Karpas-422 (cell line): Measurements from ENCODE around the gene EXOC6. TPM values are rescaled to one million over a fixed set of nuclear protein-coding genes. Genes with fewer than 3 reads are reported as not detected.

ENCODE experiments used
- DNase-seq: peaks from one replicate; pipeline ENCODE4 v3.0.0-alpha.2; 2015
- H2AFZ ChIP-seq: fragments of 200-600 bp; sonication (generic); 2 replicates; pipeline ENCODE4 v1.6.1; 2014; ENCODE audit warnings: antibody characterized with exemption, low read length, mixed read lengths
- H3K27ac ChIP-seq: fragments of 200-600 bp; sonication (generic); 2 replicates; pipeline ENCODE4 v1.5.1; 2014; ENCODE audit warnings: mild to moderate bottlenecking, low read length, moderate library complexity
- H3K27me3 ChIP-seq: fragments of 200-600 bp; sonication (generic); 2 replicates; pipeline ENCODE4 v1.6.1; 2014; ENCODE audit warnings: low read length, mixed read lengths
- H3K36me3 ChIP-seq: fragments of 200-600 bp; sonication (generic); 2 replicates; pipeline ENCODE4 v1.6.1; 2014; ENCODE audit warnings: low read length, mixed read lengths; ENCODE audit not compliant: insufficient read depth
- H3K4me1 ChIP-seq: fragments of 200-600 bp; sonication (generic); 2 replicates; pipeline ENCODE4 v1.6.1; 2014; ENCODE audit warnings: mild to moderate bottlenecking, low read length, mixed read lengths
- H3K4me2 ChIP-seq: fragments of 200-600 bp; sonication (generic); 2 replicates; pipeline ENCODE4 v1.6.1; 2014; ENCODE audit warnings: low read length, low read depth, mild to moderate bottlenecking; ENCODE audit not compliant: poor library complexity, severe bottlenecking
- H3K4me3 ChIP-seq: fragments of 200-600 bp; sonication (generic); 2 replicates; pipeline ENCODE4 v1.5.1; 2014; ENCODE audit warnings: mild to moderate bottlenecking, antibody characterized with exemption, low read length, mixed read lengths
- H3K79me2 ChIP-seq: fragments of 200-600 bp; sonication (generic); 2 replicates; pipeline ENCODE4 v1.6.1; 2014; ENCODE audit warnings: mild to moderate bottlenecking, low read length, mixed read lengths
- H3K9ac ChIP-seq: fragments of 200-600 bp; sonication (generic); 2 replicates; pipeline ENCODE4 v1.6.0; 2014; ENCODE audit warnings: low read length
- H3K9me2 ChIP-seq: fragments of 200-600 bp; sonication (generic), shearing (Covaris generic); replicated peaks from 2 replicates; pipeline ENCODE4 v1.6.0; 2014; ENCODE audit warnings: mild to moderate bottlenecking, low read length, moderate library complexity; ENCODE audit not compliant: insufficient read depth
- H3K9me3 ChIP-seq: fragments of 300-700, 200-600 bp; sonication (generic); 2 replicates; pipeline ENCODE4 v1.6.1; 2014; ENCODE audit warnings: low read length, mixed read lengths
- H4K20me1 ChIP-seq: fragments of 200-600 bp; sonication (generic); 2 replicates; pipeline ENCODE4 v1.6.1; 2014; ENCODE audit warnings: mild to moderate bottlenecking, antibody characterized with exemption, low read length, low read depth; ENCODE audit not compliant: insufficient read depth
- total RNA-seq: library from RNA; depleted of rRNA; stranded (reverse); fragments of >200 nt; shearing (Covaris generic); gene quantifications from 2 replicates; pipeline ENCODE4 v1.2.3, GENCODE V29; 2014; ENCODE audit warnings: low replicate concordance

EXOC6 gene
- total RNA-seq, 1 experiment from 2014 or later: 18.0 TPM

GRCh38 chr10:92873029-92873428 is 24.7 kb downstream of the EXOC6 start:
- H3K9me2 ChIP-seq: no peaks in the 10 kb centered on the region
- no peaks in the 10 kb centered on the region for H3K27me3 ChIP-seq
- no peak overlapping the region for H3K9ac ChIP-seq

DNA sequence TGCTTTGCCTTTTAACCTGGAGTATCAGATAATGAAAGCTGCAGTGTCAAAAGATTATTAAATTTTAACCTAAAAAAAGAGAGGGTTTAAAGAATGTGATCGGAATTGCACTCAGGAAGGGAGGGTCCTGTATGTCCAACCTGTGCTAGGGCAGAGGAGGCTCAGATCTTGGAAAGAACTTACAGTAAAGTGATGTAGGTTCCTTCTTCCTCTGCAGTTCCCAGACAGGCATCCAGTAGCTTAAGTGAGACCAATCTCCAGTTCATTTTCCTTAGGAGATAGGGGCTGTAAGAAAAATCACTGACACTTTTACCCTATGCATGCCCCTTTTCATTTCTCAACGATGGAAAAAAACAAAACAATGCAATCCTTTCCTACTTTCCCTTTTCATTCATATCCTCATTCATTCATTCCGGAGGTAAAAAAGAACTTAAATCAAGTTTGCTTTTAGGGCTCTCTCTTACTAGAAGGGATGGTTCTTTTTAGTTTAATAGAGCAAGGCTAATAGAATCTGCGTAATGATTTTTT is 28.3 kb downstream of the EXOC6 start:
- H3K4me2 ChIP-seq: no peak overlapping the region
- no peak overlapping the region for H2AFZ ChIP-seq
- H3K36me3 ChIP-seq: no peaks in the 10 kb centered on the region
- no peak overlapping the region for H3K9ac ChIP-seq
- no peaks in the 10 kb centered on the region for H3K27me3 ChIP-seq
- H3K79me2 ChIP-seq: no peaks in the 10 kb centered on the region
- no peaks in the 10 kb centered on the region for H4K20me1 ChIP-seq
- H3K9me3 ChIP-seq: no peaks in the 10 kb centered on the region
- DNase-seq: no peak
- peaks cover 4% of the 10 kb centered on the region; the same call in 1 of the 2 replicates for H3K4me1 ChIP-seq
- no peaks in the 10 kb centered on the region for H3K9me2 ChIP-seq
- H3K27ac ChIP-seq: no peak overlapping the region
- H3K4me3 ChIP-seq: no peak overlapping the region

More at GRCh38 chr10:92873029-92873428, 24.7 kb downstream of the EXOC6 start:
- Histone ChIP-seq H3K79me2 (no peaks in the 10 kb centered on the region), H3K4me3 (no peak overlapping the region), H3K27ac (no peak overlapping the region), H2AFZ (no peak overlapping the region), H4K20me1 (no peaks in the 10 kb centered on the region), H3K4me1 (no peaks in the 10 kb centered on the region), H3K4me2 (no peak overlapping the region), H3K9me3 (no peaks in the 10 kb centered on the region), H3K36me3 (no peaks in the 10 kb centered on the region)
- DNase-seq: no peak

GRCh38 chr10:92880233-92880861 is 32.0 kb downstream of the EXOC6 start:
- Histone ChIP-seq H3K79me2 (no peaks in the 10 kb centered on the region), H3K9me3 (no peaks in the 10 kb centered on the region), H3K4me1 (peaks cover 9% of the 10 kb centered on the region; the same call in 1 of the 2 replicates), H2AFZ (no peak overlapping the region), H3K27me3 (no peaks in the 10 kb centered on the region), H3K9ac (no peak overlapping the region), H4K20me1 (no peaks in the 10 kb centered on the region), H3K4me3 (no peak overlapping the region), H3K9me2 (no peaks in the 10 kb centered on the region), H3K36me3 (no peaks in the 10 kb centered on the region), H3K4me2 (peak overlapping the region; percentile 38), H3K27ac (no peak overlapping the region)
- DNase-seq: peak; percentile 69

- Histone ChIP-seq H3K27me3 (no peaks in the 10 kb centered on the region), H3K4me1 (peaks cover 9% of the 10 kb centered on the region; the same call in 1 of the 2 replicates), H3K9ac (no peak overlapping the region), H3K9me2 (no peaks in the 10 kb centered on the region), H3K9me3 (no peaks in the 10 kb centered on the region), H3K4me3 (no peak overlapping the region), H3K4me2 (no peak overlapping the region), H4K20me1 (no peaks in the 10 kb centered on the region), H3K36me3 (no peaks in the 10 kb centered on the region), H3K79me2 (no peaks in the 10 kb centered on the region), H3K27ac (no peak overlapping the region), H2AFZ (no peak overlapping the region)
- DNase-seq: no peak
These were observed 32.6 kb downstream of the EXOC6 start for GRCh38 chr10:92880917-92881316.

DNA sequence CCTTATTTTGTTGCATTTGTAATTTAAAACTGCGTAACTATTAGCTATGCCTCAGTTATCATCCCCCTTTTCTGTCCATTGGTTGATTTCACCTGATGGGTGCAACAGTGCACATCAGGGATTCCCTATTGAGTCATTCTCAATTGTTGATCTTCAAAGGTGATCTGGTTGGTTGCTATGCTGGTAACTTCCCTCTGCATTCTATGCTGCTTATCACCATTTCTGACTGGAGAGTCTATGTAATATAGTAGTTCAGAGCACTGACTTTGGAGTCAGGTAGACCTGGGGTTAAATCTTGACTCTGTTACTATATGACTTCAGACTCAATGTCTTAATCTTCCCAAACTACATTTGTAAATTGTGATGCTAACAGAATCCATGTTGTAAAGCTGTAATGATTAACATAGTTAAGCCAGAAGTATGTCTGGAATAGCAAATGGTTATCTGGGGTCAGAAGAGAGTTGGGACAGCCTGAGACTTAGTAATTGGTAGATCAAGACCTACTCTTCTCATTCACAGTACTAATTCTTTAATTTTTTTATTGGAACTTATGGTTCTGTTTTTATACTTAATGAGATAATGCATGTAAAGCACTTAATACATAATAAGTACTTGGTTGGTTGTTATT is 38.1 kb downstream of the EXOC6 start:
- H3K27me3 ChIP-seq: no peaks in the 10 kb centered on the region
- H3K9ac ChIP-seq: no peak overlapping the region
- DNase-seq: no peak
- H3K27ac ChIP-seq: no peak overlapping the region
- peaks cover 15% of the 10 kb centered on the region; the same call in 1 of the 2 replicates for H3K79me2 ChIP-seq
- H3K4me3 ChIP-seq: no peak overlapping the region
- H2AFZ ChIP-seq: no peak overlapping the region
- H3K4me1 ChIP-seq: peaks cover 6% of the 10 kb centered on the region; the same call in 1 of the 2 replicates
- H3K9me3 ChIP-seq: no peaks in the 10 kb centered on the region
- no peaks in the 10 kb centered on the region for H3K9me2 ChIP-seq
- H4K20me1 ChIP-seq: no peaks in the 10 kb centered on the region
- H3K4me2 ChIP-seq: no peak overlapping the region
- H3K36me3 ChIP-seq: no peaks in the 10 kb centered on the region

DNA sequence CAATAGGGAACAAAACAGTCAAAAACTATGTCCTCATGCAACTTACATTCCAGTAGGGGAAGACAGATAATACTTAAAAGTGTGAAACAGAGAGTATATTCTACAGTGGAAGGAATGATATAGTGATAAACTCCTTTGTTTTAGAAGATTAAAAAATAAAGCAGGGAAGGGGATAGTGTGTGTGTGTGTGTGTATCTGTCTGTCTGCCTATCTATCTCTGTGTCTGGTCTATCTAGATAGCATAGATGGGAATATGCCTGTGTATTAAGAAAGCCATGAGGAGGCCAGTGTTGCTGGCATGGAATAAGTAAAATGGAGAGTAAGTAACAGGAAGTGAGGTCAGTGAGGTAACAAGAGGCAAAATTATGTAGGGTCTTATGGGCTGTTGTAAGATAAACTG is 42.2 kb downstream of the EXOC6 start:
- Histone ChIP-seq H4K20me1 (no peaks in the 10 kb centered on the region), H3K9me3 (no peaks in the 10 kb centered on the region), H3K27me3 (no peaks in the 10 kb centered on the region), H2AFZ (no peak overlapping the region), H3K4me1 (peaks cover 22% of the 10 kb centered on the region), H3K9me2 (no peaks in the 10 kb centered on the region), H3K9ac (no peak overlapping the region), H3K36me3 (no peaks in the 10 kb centered on the region), H3K4me3 (no peak overlapping the region), H3K4me2 (no peak overlapping the region), H3K27ac (no peak overlapping the region), H3K79me2 (peaks cover 15% of the 10 kb centered on the region; the same call in 1 of the 2 replicates)
- DNase-seq: no peak

GRCh38 chr10:92891885-92892690 is 43.8 kb downstream of the EXOC6 start:
- Histone ChIP-seq H2AFZ (no peak overlapping the region), H4K20me1 (no peaks in the 10 kb centered on the region), H3K36me3 (no peaks in the 10 kb centered on the region), H3K9ac (no peak overlapping the region), H3K4me2 (no peak overlapping the region), H3K4me1 (peaks cover 22% of the 10 kb centered on the region), H3K9me2 (no peaks in the 10 kb centered on the region), H3K79me2 (peaks cover 11% of the 10 kb centered on the region; the same call in 1 of the 2 replicates), H3K27ac (no peak overlapping the region), H3K27me3 (no peaks in the 10 kb centered on the region), H3K4me3 (no peak overlapping the region), H3K9me3 (no peaks in the 10 kb centered on the region)
- no peak for DNase-seq

DNA sequence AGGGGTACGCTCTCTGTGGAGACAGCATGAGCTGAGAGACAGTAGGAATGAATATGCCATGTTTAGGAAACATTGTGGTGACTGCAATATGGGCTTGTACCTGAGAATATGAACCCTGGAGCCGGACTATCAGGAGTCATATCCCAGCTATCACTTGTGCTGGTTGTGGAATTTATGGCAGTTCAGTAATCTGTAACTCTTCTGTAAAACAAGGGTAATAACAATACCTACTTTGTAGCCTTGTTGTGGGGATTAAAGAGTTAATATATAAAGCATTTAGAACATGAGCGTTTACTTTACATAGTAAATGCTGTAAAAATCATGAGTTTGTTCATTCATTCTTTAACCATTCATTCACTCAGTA is 44.4 kb downstream of the EXOC6 start:
- no peak for DNase-seq
- no peak overlapping the region for H3K4me2 ChIP-seq
- H3K9me3 ChIP-seq: no peaks in the 10 kb centered on the region
- H3K4me3 ChIP-seq: no peak overlapping the region
- peaks cover 11% of the 10 kb centered on the region; the same call in 1 of the 2 replicates for H3K79me2 ChIP-seq
- no peaks in the 10 kb centered on the region for H3K36me3 ChIP-seq
- H2AFZ ChIP-seq: no peak overlapping the region
- peaks cover 22% of the 10 kb centered on the region for H3K4me1 ChIP-seq
- H3K27me3 ChIP-seq: no peaks in the 10 kb centered on the region
- no peaks in the 10 kb centered on the region for H4K20me1 ChIP-seq
- H3K9ac ChIP-seq: no peak overlapping the region
- H3K27ac ChIP-seq: no peak overlapping the region
- no peaks in the 10 kb centered on the region for H3K9me2 ChIP-seq
